GM23338 (cell line): ENCODE measurements around the gene RAB22A. TPM values are rescaled to one million over a fixed set of nuclear protein-coding genes. Genes with fewer than 3 reads are reported as not detected.

Experiments used
- ATAC-seq: fragments of 200-7000 bp; cut with Tn5 transposase; 3 replicates; pipeline ENCODE4 v1.9.1; 2020
- DNase-seq: peaks from one replicate; pipeline ENCODE4 v3.0.0-alpha.2; 2015; ENCODE audit warnings: low spot score
- H2AFZ ChIP-seq: fragments of 200-600 bp; sonication (generic); 2 replicates; pipeline ENCODE4 v1.8.0; 2016; ENCODE audit warnings: antibody characterized with exemption, mild to moderate bottlenecking, moderate library complexity
- H3F3A ChIP-seq: fragments of 200-600 bp; sonication (generic); replicated peaks from 2 replicates; pipeline ENCODE4 v1.8.0; 2017; ENCODE audit warnings: antibody characterized with exemption, mixed run types, low read depth
- H3K27ac ChIP-seq: fragments of 200-600 bp; sonication (generic); 2 replicates; pipeline ENCODE4 v1.6.1; 2016; ENCODE audit warnings: low read depth
- H3K27me3 ChIP-seq: fragments of 200-600 bp; sonication (generic); 2 replicates; pipeline ENCODE4 v1.8.0; 2016; ENCODE audit warnings: mild to moderate bottlenecking, mixed run types, moderate library complexity; ENCODE audit not compliant: insufficient read depth
- H3K36me3 ChIP-seq: fragments of 200-600 bp; sonication (generic); 2 replicates; pipeline ENCODE4 v1.8.0; 2016; ENCODE audit warnings: mild to moderate bottlenecking; ENCODE audit not compliant: insufficient read depth
- H3K4me1 ChIP-seq: fragments of 200-600 bp; sonication (generic); 2 replicates; pipeline ENCODE4 v1.8.0; 2016; ENCODE audit warnings: mild to moderate bottlenecking, moderate library complexity; ENCODE audit not compliant: insufficient read depth
- H3K4me2 ChIP-seq: fragments of 200-600 bp; sonication (generic); 2 replicates; pipeline ENCODE4 v1.7.1; 2017; ENCODE audit warnings: mixed run types
- H3K4me3 ChIP-seq: fragments of 200-600 bp; sonication (generic); 2 replicates; pipeline ENCODE4 v1.6.1; 2016; ENCODE audit warnings: mixed run types
- H3K79me2 ChIP-seq: fragments of 200-600 bp; sonication (generic); replicated peaks from 2 replicates; pipeline ENCODE4 v1.8.0; 2017; ENCODE audit warnings: mild to moderate bottlenecking; ENCODE audit not compliant: insufficient read depth
- H3K9me2 ChIP-seq: fragments of 200-600 bp; sonication (generic); 2 replicates; pipeline ENCODE4 v1.8.0; 2017; ENCODE audit not compliant: insufficient read depth
- H4K20me1 ChIP-seq: fragments of 200-600 bp; sonication (generic); replicated peaks from 2 replicates; pipeline ENCODE4 v1.8.0; 2017; ENCODE audit warnings: mild to moderate bottlenecking; ENCODE audit not compliant: insufficient read depth
- H3K27ac Mint-ChIP-seq: 2 replicates; pipeline ENCODE4 v1.8.0; 2020; ENCODE audit warnings: inconsistent platforms, mild to moderate bottlenecking, moderate library complexity, mixed read lengths
- H3K27me3 Mint-ChIP-seq: 3 replicates; pipeline ENCODE4 v1.8.0; 2022; ENCODE audit warnings: low read depth, mild to moderate bottlenecking, moderate library complexity, mixed read lengths, inconsistent platforms; ENCODE audit not compliant: insufficient read depth, poor library complexity
- H3K36me3 Mint-ChIP-seq: 3 replicates; pipeline ENCODE4 v1.8.0; 2021; ENCODE audit warnings: low read depth, mild to moderate bottlenecking, inconsistent platforms, moderate library complexity, mixed read lengths
- H3K4me1 Mint-ChIP-seq: 3 replicates; pipeline ENCODE4 v1.8.0; 2020; ENCODE audit warnings: mild to moderate bottlenecking, inconsistent platforms, mixed read lengths
- H3K4me3 Mint-ChIP-seq: 3 replicates; pipeline ENCODE4 v1.8.0; 2021; ENCODE audit warnings: moderate library complexity, mild to moderate bottlenecking, inconsistent platforms, mixed read lengths
- H3K9me3 Mint-ChIP-seq: 3 replicates; pipeline ENCODE4 v1.8.0; 2020; ENCODE audit warnings: moderate library complexity, mild to moderate bottlenecking, inconsistent platforms, mixed read lengths
- CREB1 ChIP-seq: fragments of 250-450 bp; sonication (Bioruptor Pico); IDR thresholded peaks from 2 replicates; pipeline ENCODE4 v1.5.0; 2020; ENCODE audit warnings: low read depth, mild to moderate bottlenecking, moderate library complexity
- CTCF ChIP-seq, 2 experiments: fragments of 200-600 bp in 1 of 2; sonication (generic) in 1 of 2; conservative IDR thresholded peaks; 2 replicates each; pipeline versions ENCODE4 v1.5.1 to v1.6.1; 2016 to 2017; ENCODE audit warnings: antibody characterized with exemption in 2 of 2, low read depth in 2 of 2, mild to moderate bottlenecking in 2 of 2, moderate library complexity in 1 of 2
- ETS1 ChIP-seq: IDR thresholded peaks from 2 replicates; pipeline ENCODE4 v1.6.1; 2016; ENCODE audit warnings: antibody characterized with exemption
- EZH2 ChIP-seq: fragments of 200-600 bp; sonication (generic); IDR thresholded peaks from one replicate; pipeline ENCODE4 v1.8.0; 2017; ENCODE audit warnings: antibody characterized with exemption, mild to moderate bottlenecking, low read depth; ENCODE audit not compliant: unreplicated experiment
- EZH2phosphoT487 ChIP-seq: fragments of 200-600 bp; sonication (generic); IDR thresholded peaks from one replicate; pipeline ENCODE4 v1.8.1; 2018; ENCODE audit warnings: antibody characterized with exemption; ENCODE audit not compliant: unreplicated experiment
- JUNB ChIP-seq: IDR thresholded peaks from one replicate; pipeline ENCODE4 v1.6.1; 2016; ENCODE audit warnings: antibody characterized with exemption; ENCODE audit not compliant: unreplicated experiment
- NANOG ChIP-seq: IDR thresholded peaks from 2 replicates; pipeline ENCODE4 v1.6.1; 2016; ENCODE audit warnings: antibody characterized with exemption, borderline replicate concordance
- POLR2AphosphoS5 ChIP-seq: IDR thresholded peaks from 2 replicates; pipeline ENCODE4 v1.6.1; 2016; ENCODE audit warnings: antibody characterized with exemption, low read depth
- REST ChIP-seq: IDR thresholded peaks from one replicate; pipeline ENCODE4 v1.6.1; 2018; ENCODE audit warnings: antibody characterized with exemption; ENCODE audit not compliant: unreplicated experiment
- STAT1 ChIP-seq: IDR thresholded peaks from one replicate; pipeline ENCODE4 v1.6.1; 2016; ENCODE audit warnings: antibody characterized with exemption; ENCODE audit not compliant: unreplicated experiment
- ZNF114 ChIP-seq: fragments of 250-450 bp; sonication (Bioruptor Pico); IDR thresholded peaks from 2 replicates; pipeline ENCODE4 v1.5.0; 2020; ENCODE audit warnings: mild to moderate bottlenecking, moderate library complexity
- ZNF331 ChIP-seq: fragments of 250-450 bp; sonication (Bioruptor Pico); IDR thresholded peaks from 2 replicates; pipeline ENCODE4 v1.5.0; 2020; ENCODE audit warnings: low read depth, mild to moderate bottlenecking, moderate library complexity
- ZNF462 ChIP-seq: fragments of 250-450 bp; sonication (Bioruptor Pico); IDR thresholded peaks from 2 replicates; pipeline ENCODE4 v1.5.0; 2020; ENCODE audit warnings: mild to moderate bottlenecking, moderate library complexity
- polyA plus RNA-seq: library from polyadenylated mRNA; unstranded; fragments of >200 nt; fragmentation: Nextera tagmentation; extraction: Ambion mirVana; gene quantifications from 2 replicates; pipeline ENCODE4 v1.2.1, GENCODE V29; 2016
- total RNA-seq: library from RNA; depleted of rRNA; stranded (reverse); fragments of >200 nt; shearing (Covaris generic); gene quantifications from 2 replicates; pipeline ENCODE4 v1.2.3, GENCODE V29; 2014

RAB22A gene
- total and polyA plus RNA-seq, 2 experiments from 2014 or later = 3.3 to 6.8 TPM

GRCh38 chr20:58362970-58363369 lies 53.5 kb downstream of the RAB22A start:
- Mint-ChIP-seq H3K4me1 (peaks cover 7% of the 10 kb centered on the region), H3K9me3 (no peaks in the 10 kb centered on the region), H3K4me3 (no peak overlapping the region), H3K27ac (no peak overlapping the region), H3K27me3 (peaks cover 2% of the 10 kb centered on the region), H3K36me3 (peaks cover 8% of the 10 kb centered on the region; the same call in 1 of the 3 replicates)
- H3K27me3 ChIP-seq = no peaks in the 10 kb centered on the region
- DNase-seq = no peak
- no peak for ATAC-seq
- peaks cover 3% of the 10 kb centered on the region; the same call in 1 of the 2 replicates for H3K4me1 ChIP-seq
- H3K9me2 ChIP-seq = no peaks in the 10 kb centered on the region
- TF ChIP-seq ZNF462 (CRISPR knock-in tag) (no peak), NANOG (no peak), CREB1 (no peak), ZNF114 (no peak), STAT1 (no peak), ETS1 (no peak), POLR2AphosphoS5 (no peak), REST (no peak), CTCF (conservative IDR thresholded peaks at IDR 0.05; ENCODE audit: low read depth in 2 of 2) (no peak), ZNF331 (CRISPR knock-in tag) (no peak), EZH2 (no peak), EZH2phosphoT487 (no peak), JUNB (no peak)
- H3F3A ChIP-seq = no peaks in the 10 kb centered on the region
- H3K79me2 ChIP-seq = no peaks in the 10 kb centered on the region
- H3K4me3 ChIP-seq = no peak overlapping the region
- 0 out of 2 replicates have a peak, but pooled peaks cover 3% of the 10 kb centered on the region for H3K36me3 ChIP-seq
- no peak overlapping the region for H3K4me2 ChIP-seq
- H2AFZ ChIP-seq = no peak overlapping the region
- no peak overlapping the region for H3K27ac ChIP-seq
- H4K20me1 ChIP-seq = no peaks in the 10 kb centered on the region
